Chondrocyte (in vitro differentiated cells): ENCODE measurements around the gene NMUR2. TPM values are rescaled to one million over a fixed set of nuclear protein-coding genes. Genes with fewer than 3 reads are reported as not detected.

Experiments used
- DNase-seq: peaks from one replicate; pipeline ENCODE4 v3.0.0; 2021; ENCODE audit warnings: mixed read lengths, low spot score
- H3K27ac Mint-ChIP-seq: one replicate; pipeline ENCODE4 v1.8.0; 2021; ENCODE audit warnings: mild to moderate bottlenecking, moderate library complexity, mixed read lengths; ENCODE audit not compliant: unreplicated experiment
- H3K27me3 Mint-ChIP-seq: 2 replicates; pipeline ENCODE4 v1.8.0; 2021; ENCODE audit warnings: low read depth, mixed read lengths
- H3K36me3 Mint-ChIP-seq: 2 replicates; pipeline ENCODE4 v1.8.0; 2021; ENCODE audit warnings: low read depth, mixed read lengths
- H3K4me1 Mint-ChIP-seq: 2 replicates; pipeline ENCODE4 v1.8.0; 2021; ENCODE audit warnings: low read depth, mild to moderate bottlenecking, mixed read lengths
- H3K4me3 Mint-ChIP-seq: one replicate; pipeline ENCODE4 v1.8.0; 2021; ENCODE audit warnings: mild to moderate bottlenecking, moderate library complexity, mixed read lengths; ENCODE audit not compliant: unreplicated experiment
- H3K9me3 Mint-ChIP-seq: 2 replicates; pipeline ENCODE4 v1.8.0; 2021; ENCODE audit warnings: low read depth, mixed read lengths
- CTCF ChIP-seq: fragments of 200-600 bp; sonication (generic); IDR thresholded peaks from 2 replicates; pipeline ENCODE4 v1.5.0; 2021; ENCODE audit warnings: antibody characterized with exemption, mild to moderate bottlenecking, moderate library complexity
- total RNA-seq: library from RNA; stranded (reverse); gene quantifications from 3 replicates; pipeline ENCODE4 v1.2.1, GENCODE V29; 2021

NMUR2 gene
- total RNA-seq, 1 donor from 2014 or later = not detected

GRCh38 chr5:152355061-152355460, 50.0 kb downstream of the NMUR2 start:
- Mint-ChIP-seq H3K4me1 (no peaks in the 10 kb centered on the region), H3K27ac (no peak overlapping the region), H3K9me3 (no peaks in the 10 kb centered on the region), H3K4me3 (no peak overlapping the region), H3K27me3 (peaks cover 12% of the 10 kb centered on the region), H3K36me3 (no peaks in the 10 kb centered on the region)
- TF ChIP-seq CTCF = no peak
- no peak for DNase-seq

- no peak overlapping the region for H3K27ac Mint-ChIP-seq
- H3K27me3 Mint-ChIP-seq = peaks cover 14% of the 10 kb centered on the region
- H3K4me3 Mint-ChIP-seq = no peak overlapping the region
- no peaks in the 10 kb centered on the region for H3K36me3 Mint-ChIP-seq
- DNase-seq = no peak
- no peaks in the 10 kb centered on the region for H3K9me3 Mint-ChIP-seq
- no peak for TF ChIP-seq CTCF
- no peaks in the 10 kb centered on the region for H3K4me1 Mint-ChIP-seq
Measured at GRCh38 chr5:152353001-152353400, 52.1 kb downstream of the NMUR2 start.

GRCh38 chr5:152349683-152350526, 55.2 kb downstream of the NMUR2 start:
- Mint-ChIP-seq H3K4me3 (no peak overlapping the region), H3K27ac (no peak overlapping the region), H3K9me3 (no peaks in the 10 kb centered on the region), H3K4me1 (no peaks in the 10 kb centered on the region), H3K27me3 (peaks cover 14% of the 10 kb centered on the region), H3K36me3 (no peaks in the 10 kb centered on the region)
- peak; percentile 84 for TF ChIP-seq CTCF
- no peak for DNase-seq
